Activated T-cell treated with anti-CD3 and anti-CD28 coated beads, Interleukin-2, amount 50 U/mL, for 4 hours (primary cell): ENCODE data around the gene RAB29. TPM values are rescaled to one million over a fixed set of nuclear protein-coding genes. Genes with fewer than 3 reads are reported as not detected.

Source experiments
- ATAC-seq, 2 donors: fragments of 200-7000 bp; cut with Tn5 transposase; one replicate each; pipeline ENCODE4 v1.10.0; 2021
- DNase-seq: peaks from one replicate; pipeline ENCODE4 v3.0.0-alpha.2; 2020
- H3K27me3 Mint-ChIP-seq: one replicate; pipeline ENCODE4 v1.8.0; 2021; ENCODE audit warnings: low read depth, mixed read lengths
- H3K36me3 Mint-ChIP-seq: one replicate; pipeline ENCODE4 v1.8.0; 2022; ENCODE audit warnings: mixed read lengths; ENCODE audit not compliant: insufficient read depth
- H3K4me1 Mint-ChIP-seq: one replicate; pipeline ENCODE4 v1.8.0; 2021; ENCODE audit warnings: low read depth, mixed read lengths
- H3K4me3 Mint-ChIP-seq: one replicate; pipeline ENCODE4 v1.8.0; 2021; ENCODE audit warnings: mild to moderate bottlenecking, moderate library complexity, mixed read lengths
- H3K9me3 Mint-ChIP-seq: one replicate; pipeline ENCODE4 v1.8.0; 2021; ENCODE audit warnings: mixed read lengths
- total RNA-seq, 3 donors: library from RNA; stranded (reverse); gene quantifications; one replicate each; pipeline ENCODE4 v1.2.1, GENCODE V29; 2021

Gene RAB29
- total RNA-seq, 3 donors from 2014 or later = 14.6 to 23.0 (median 19.0) TPM

DNA sequence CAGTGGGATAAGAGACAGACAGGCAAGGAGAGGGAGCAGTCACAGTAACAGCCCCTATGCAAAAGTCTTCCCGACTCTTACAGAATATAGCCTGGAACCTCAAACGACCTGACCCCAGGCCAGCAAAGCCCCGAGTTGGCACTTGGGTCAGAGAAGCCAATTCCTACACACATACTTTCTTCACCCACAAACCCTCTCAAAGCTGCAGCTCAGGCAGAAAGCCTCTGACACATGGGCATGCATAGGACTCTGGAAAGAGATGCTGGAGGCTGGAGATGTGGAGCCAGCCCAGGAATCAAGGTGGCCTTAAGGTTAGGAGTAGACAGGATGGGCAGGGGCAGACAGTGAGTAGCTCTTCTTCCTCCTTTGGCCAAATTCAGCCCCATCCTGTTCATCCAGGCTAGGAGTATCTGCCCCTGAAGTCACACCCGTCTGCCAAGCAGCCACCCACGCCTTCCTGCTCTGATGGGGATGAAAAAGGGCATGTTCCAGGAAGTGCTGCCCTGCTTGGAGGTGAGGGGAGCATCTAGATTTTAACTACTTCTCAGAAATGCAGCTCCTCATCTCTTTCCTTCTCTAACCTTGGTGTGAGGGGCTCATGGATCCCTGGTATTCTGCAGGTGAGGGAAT lies 29.9 kb upstream of the RAB29 start:
- H3K4me1 Mint-ChIP-seq = peaks cover 57% of the 10 kb centered on the region
- no peaks in the 10 kb centered on the region for H3K27me3 Mint-ChIP-seq
- peak; percentile 61 to 64 for ATAC-seq
- peak; percentile 29 for DNase-seq
- H3K4me3 Mint-ChIP-seq = peak overlapping the region; percentile 63
- peaks cover 8% of the 10 kb centered on the region for H3K36me3 Mint-ChIP-seq
- H3K9me3 Mint-ChIP-seq = no peaks in the 10 kb centered on the region

DNA sequence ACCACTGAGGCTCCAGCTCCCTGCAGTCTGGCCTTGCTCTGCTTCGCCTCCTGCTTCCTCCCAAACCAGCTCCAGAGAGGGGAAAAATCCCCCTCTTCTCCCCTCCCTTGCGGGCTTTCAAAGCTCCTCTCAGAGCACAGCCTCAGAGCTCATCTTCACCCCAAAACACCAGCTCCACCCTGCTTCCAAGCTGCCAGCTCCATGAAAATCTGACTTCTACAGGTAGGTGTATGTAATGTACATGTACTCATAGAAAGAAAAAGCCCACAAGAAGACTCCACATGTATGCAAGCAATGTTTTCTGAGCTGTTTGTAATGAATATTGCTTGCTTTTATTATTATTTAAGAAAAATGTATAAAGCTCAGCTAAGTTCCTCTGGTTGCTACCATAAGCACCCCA lies 29.3 kb upstream of the RAB29 start:
- no peaks in the 10 kb centered on the region for H3K9me3 Mint-ChIP-seq
- no peaks in the 10 kb centered on the region for H3K27me3 Mint-ChIP-seq
- ATAC-seq (no peak), DNase-seq (no peak)
- peaks cover 9% of the 10 kb centered on the region for H3K36me3 Mint-ChIP-seq
- H3K4me3 Mint-ChIP-seq = no peak overlapping the region
- H3K4me1 Mint-ChIP-seq = peaks cover 51% of the 10 kb centered on the region

DNA sequence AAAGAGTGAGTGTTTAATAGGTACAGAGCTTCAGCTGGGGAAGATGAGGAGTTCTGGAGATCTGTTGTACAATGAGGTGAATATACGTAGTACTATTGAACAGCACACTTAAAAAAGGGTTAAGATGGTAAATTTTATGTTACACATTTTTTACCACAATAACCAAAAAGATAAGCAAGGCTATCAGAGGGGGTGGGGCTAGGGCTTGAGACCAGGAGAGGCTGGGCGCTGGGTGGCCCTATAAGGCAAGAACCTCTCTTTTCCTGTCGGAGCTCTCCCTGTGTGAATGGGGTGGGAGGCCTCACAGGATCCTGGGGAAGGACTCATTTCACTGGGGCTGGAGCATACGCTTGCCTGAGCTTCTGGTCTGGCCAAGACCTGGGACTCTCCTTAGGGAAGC lies 28.7 kb upstream of the RAB29 start:
- Mint-ChIP-seq H3K36me3 (peaks cover 12% of the 10 kb centered on the region), H3K9me3 (no peaks in the 10 kb centered on the region), H3K4me1 (peaks cover 45% of the 10 kb centered on the region), H3K4me3 (no peak overlapping the region), H3K27me3 (no peaks in the 10 kb centered on the region)
- ATAC-seq = no peak
- DNase-seq = no peak

DNA sequence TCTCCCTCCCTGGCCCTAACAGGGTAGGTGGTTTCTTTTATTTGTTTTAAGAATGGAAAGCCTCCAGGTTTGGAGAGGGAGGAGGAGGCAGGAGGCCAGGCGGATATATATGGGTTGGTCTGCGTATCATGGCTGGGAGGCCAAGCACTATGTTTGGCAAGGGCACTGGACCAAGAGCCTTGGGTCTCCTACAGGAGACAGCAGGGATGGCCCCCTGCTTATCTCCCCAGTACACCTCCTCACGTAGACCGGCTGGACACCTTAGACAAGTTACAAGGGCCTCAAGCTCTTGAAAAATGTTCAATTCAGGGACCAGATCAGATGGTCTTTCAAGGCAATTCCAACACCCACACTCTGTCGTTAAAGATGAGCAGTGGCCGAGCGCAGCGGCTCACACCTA lies 26.8 kb upstream of the RAB29 start:
- no peak for DNase-seq
- peaks cover 30% of the 10 kb centered on the region for H3K4me1 Mint-ChIP-seq
- ATAC-seq = no peak
- H3K36me3 Mint-ChIP-seq = peaks cover 20% of the 10 kb centered on the region
- H3K27me3 Mint-ChIP-seq = no peaks in the 10 kb centered on the region
- no peaks in the 10 kb centered on the region for H3K9me3 Mint-ChIP-seq
- no peak overlapping the region for H3K4me3 Mint-ChIP-seq

DNA sequence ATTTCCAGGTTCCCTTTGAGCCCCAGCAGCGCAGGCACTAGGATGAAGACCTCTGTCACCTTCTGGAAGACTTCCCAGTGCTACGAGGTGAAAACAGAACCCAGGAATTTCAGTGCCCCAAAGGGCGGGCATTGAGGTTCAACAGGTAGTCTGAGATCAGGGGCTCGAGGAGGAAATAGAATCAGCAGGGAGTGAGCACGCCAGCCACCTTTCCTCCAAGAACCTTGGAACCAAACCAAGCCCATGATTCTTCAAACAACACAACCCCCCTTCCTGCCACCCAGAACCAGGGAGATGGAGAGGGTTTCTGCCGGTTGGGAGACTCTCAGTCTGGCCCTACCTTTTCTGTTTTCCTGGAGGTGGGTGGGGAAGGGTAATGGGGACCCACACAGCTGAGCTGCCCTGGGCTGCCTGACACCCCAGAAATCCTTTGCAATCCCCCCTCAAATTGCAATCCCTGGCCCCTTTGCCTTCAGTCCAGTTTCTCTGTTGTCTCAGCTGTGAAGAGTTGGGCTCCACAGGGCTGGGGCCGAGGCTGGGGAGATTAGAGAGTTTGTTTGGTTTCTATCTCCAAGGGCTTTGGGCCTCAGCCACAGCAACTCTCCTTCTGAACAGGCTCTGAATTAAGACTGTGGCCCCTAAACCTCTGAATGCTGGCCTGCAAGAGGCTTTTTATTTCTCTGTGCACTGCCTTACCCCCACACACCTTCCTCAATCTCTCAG lies 25.9 kb upstream of the RAB29 start:
- ATAC-seq = no peak

DNA sequence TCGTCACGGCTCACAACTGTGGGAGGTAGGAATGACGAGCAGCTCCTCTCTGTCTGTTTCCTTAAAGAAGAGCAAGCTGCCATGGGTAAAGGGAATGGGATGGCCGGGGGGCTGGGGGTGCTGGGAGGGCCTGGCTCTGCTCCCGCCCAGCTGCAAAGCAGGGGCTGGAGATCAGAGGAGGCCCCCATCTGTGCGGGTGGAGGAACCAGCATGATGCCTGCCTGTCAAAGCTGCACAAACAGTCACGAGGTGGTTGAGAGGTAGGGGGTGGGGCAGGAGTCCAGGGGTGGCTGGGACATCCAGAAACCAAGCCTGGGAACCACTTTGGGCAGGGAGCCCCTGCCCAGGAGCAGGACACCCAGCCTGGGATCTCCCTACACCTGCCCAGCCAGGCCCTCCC lies 25.1 kb upstream of the RAB29 start:
- Mint-ChIP-seq H3K36me3 (peaks cover 24% of the 10 kb centered on the region), H3K9me3 (no peaks in the 10 kb centered on the region), H3K27me3 (no peaks in the 10 kb centered on the region), H3K4me3 (no peak overlapping the region), H3K4me1 (peaks cover 15% of the 10 kb centered on the region)
- DNase-seq (no peak), ATAC-seq (no peak)

More for the DNA sequence above, 25.9 kb upstream of the RAB29 start:
- no peak for DNase-seq
- Mint-ChIP-seq H3K4me1 (peaks cover 22% of the 10 kb centered on the region), H3K27me3 (no peaks in the 10 kb centered on the region), H3K4me3 (no peak overlapping the region), H3K36me3 (peaks cover 24% of the 10 kb centered on the region), H3K9me3 (no peaks in the 10 kb centered on the region)

DNA sequence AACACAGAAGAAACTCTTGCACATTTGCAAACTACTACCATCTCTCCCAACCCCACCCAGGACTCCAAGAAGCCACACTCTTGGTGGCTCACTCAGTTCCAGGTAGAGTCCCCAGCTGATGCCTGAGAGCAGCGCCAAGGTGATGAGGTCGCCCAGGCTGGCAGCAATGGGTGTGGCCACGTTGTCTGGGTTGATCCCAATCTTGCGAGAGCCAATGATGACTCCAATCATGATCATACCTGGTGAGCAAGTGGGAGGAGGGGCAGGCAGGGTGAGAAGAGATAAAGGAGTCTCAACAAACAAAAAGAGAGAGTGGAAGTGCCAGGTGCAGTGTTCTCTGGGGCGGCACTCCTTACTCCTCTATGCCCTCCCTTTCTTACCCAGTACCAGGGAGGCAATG lies 23.3 kb upstream of the RAB29 start:
- H3K36me3 Mint-ChIP-seq = peaks cover 33% of the 10 kb centered on the region
- no peak for ATAC-seq
- H3K4me1 Mint-ChIP-seq = peaks cover under 1% of the 10 kb centered on the region
- H3K4me3 Mint-ChIP-seq = no peak overlapping the region
- H3K9me3 Mint-ChIP-seq = no peaks in the 10 kb centered on the region
- DNase-seq = no peak
- H3K27me3 Mint-ChIP-seq = no peaks in the 10 kb centered on the region

DNA sequence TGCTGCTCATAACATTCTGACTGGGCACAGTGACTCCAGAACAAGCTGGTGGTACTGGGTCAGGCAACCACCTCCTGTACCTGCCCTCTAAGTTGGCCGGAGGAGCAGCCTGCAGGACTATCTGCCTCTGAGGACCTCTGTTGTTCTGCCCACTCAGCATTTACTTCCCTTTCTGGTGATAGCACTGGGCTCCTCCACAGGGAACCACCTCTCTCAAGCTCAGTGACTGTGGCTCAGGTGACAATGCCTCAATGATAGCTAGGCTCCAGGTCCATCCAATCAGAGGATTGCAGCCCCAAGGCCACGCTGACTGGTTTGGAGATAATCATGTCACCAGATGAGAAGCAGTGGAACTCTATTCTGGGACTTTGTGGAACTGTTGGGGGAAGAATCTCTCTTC lies 21.9 kb upstream of the RAB29 start:
- Mint-ChIP-seq H3K36me3 (peaks cover 41% of the 10 kb centered on the region), H3K4me3 (no peak overlapping the region), H3K9me3 (no peaks in the 10 kb centered on the region), H3K4me1 (no peaks in the 10 kb centered on the region), H3K27me3 (no peaks in the 10 kb centered on the region)
- ATAC-seq (no peak), DNase-seq (no peak)

DNA sequence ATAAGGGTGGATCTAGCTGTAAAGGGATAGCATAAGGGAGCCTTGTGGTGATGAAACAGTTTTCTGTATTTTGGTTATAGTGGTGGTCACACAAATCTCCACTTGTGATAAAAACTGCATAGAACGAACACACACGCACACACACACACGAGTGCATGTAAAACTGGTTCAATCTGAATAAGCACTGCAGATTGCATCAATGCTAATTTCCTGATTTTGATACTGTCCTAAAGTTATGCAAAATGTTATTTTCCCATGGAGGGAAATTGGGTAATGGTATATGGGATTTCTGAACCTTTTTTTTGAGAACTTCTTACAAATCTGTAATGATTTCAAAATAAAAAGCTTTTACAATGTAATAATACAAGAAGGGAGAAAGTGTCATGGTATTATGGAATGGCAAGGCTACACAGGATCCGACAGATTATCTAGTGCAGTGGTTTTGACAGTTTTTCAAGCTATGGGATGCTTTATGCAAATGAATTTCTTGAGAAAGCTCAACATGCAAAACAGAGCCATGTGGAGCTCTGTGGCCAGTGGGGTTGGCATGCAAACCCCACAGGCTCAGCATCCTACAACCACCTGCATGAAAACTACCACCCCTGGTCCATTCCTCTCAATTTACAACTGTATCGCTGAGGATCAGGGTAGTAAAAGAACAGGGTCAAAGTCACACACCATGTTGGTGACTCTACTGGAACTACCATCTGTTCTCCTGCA lies 18.9 kb upstream of the RAB29 start:
- Mint-ChIP-seq H3K9me3 (no peaks in the 10 kb centered on the region), H3K36me3 (peaks cover 47% of the 10 kb centered on the region), H3K4me3 (no peak overlapping the region), H3K27me3 (no peaks in the 10 kb centered on the region), H3K4me1 (no peaks in the 10 kb centered on the region)
- no peak for DNase-seq
- ATAC-seq = no peak

DNA sequence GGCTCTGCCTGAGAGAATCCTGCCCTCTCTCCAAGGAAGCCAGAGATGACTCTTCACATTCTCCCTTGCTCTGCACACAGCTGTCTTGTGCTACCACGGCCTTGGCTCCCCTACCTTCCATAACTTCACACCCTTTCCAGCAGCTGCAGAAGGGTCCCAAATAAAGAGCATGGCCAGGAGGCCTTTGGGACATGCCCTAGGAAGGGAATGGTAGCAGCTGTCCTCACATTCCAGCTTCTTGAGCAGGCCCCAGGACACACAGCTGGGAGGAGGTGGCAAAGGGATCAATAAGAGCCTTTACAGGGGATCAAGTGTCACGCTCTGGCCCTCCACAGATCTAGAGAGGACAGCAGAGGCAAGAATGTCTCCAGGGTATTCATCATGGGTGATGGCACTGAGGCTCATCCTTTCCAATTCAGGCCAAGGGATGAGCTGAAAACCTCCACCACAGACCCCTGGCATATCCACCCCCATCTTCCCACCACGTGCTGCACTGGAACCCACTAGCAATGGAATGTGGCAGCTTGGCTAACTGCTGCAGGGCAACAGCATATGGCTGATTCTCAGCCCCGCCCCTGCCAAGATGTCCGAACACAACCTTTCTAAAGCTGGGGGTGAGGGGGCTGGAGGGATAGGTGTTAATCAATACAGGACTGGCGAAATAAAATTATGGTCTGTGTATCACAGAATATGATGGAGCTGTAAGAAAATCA lies 17.8 kb upstream of the RAB29 start:
- no peak for ATAC-seq
- no peak for DNase-seq
- Mint-ChIP-seq H3K27me3 (no peaks in the 10 kb centered on the region), H3K9me3 (no peaks in the 10 kb centered on the region), H3K4me1 (no peaks in the 10 kb centered on the region), H3K4me3 (no peak overlapping the region), H3K36me3 (peaks cover 40% of the 10 kb centered on the region)

DNA sequence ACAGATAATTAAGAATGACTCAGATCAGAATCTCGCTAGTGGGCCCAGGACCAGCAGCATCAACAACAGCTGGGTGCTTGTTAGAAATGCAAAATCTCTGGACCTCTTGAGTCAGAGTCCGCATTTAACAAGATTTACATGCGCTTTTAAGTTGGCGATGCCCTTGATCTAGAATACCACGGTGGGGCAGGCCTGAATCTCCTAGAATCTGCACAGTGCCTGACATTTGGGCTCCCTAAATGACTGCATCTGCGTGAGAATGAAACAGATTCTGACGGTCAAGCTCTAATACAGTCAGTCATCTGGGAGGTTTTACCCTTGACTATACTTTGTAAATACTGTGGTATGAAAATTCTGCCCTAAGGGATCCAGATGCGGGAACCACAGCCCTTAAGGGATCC lies 17.2 kb upstream of the RAB29 start:
- H3K27me3 Mint-ChIP-seq = no peaks in the 10 kb centered on the region
- no peak for DNase-seq
- H3K4me1 Mint-ChIP-seq = no peaks in the 10 kb centered on the region
- H3K4me3 Mint-ChIP-seq = no peak overlapping the region
- H3K9me3 Mint-ChIP-seq = no peaks in the 10 kb centered on the region
- ATAC-seq = no peak
- peaks cover 37% of the 10 kb centered on the region for H3K36me3 Mint-ChIP-seq

DNA sequence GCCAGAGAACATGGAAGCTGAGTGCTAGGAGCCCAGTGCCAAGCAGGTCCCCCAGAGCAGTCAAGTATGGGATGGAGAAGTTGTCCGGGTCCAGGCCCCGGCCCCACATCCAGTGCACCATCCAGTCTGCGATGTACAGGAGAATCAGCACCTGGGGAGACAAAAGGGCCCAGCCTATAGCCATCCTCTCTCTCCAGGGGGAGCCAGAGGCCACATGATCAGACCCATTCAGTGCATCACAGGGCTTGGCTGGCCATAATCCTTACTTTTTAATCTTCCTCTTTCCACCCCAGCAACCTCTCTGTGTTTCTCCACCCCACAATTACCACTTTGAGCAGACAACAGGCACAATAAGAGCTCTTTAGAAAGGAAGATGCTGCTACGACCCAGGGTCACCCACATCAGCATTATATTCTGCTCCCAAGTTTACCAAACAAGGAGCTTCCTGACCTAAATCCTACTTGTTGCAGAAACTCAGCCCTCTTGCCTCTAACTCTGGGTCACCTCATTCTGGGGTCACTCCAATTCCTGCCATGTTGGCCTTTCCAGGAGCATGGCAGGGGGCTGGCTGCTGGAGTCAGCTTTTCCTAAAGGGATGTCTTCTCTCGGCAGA lies 16.4 kb upstream of the RAB29 start:
- no peaks in the 10 kb centered on the region for H3K4me1 Mint-ChIP-seq
- peak; percentile 90 to 91 for ATAC-seq
- DNase-seq = peak; percentile 54
- H3K27me3 Mint-ChIP-seq = no peaks in the 10 kb centered on the region
- no peak overlapping the region for H3K4me3 Mint-ChIP-seq
- no peaks in the 10 kb centered on the region for H3K9me3 Mint-ChIP-seq
- peaks cover 31% of the 10 kb centered on the region for H3K36me3 Mint-ChIP-seq

DNA sequence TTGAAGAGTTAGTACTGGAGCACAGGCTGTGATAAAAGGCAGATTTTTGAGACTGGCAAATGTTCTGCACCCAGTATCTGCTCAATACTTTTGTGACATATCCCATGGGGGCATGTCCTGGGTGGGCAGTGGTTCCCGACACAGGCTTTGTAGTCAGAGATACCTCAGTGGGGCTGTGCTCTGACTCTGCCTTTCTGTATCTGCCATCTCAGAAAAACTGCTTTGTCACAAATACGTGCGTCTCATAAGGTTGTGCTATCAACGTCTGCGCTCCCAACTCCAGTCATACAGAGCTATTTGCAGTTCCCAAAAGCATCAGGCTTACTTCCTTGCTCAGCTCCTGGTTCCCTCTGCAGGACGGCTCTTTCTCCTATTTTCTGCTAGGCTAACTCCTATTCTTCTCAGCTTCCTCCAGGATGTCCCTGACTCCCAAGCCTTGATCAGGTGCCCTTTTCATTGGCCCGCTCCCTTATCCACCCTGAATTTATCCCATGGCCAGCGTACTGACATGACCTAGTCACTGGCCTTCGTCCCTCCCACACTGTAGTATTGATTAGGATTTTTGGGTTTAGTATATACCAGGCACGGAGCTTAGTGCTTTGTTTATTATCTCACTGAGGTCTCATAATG lies 12.1 kb upstream of the RAB29 start:
- Mint-ChIP-seq H3K9me3 (no peaks in the 10 kb centered on the region), H3K27me3 (no peaks in the 10 kb centered on the region), H3K36me3 (peaks cover 13% of the 10 kb centered on the region), H3K4me1 (peaks cover 7% of the 10 kb centered on the region), H3K4me3 (no peak overlapping the region)
- ATAC-seq (no peak), DNase-seq (no peak)

DNA sequence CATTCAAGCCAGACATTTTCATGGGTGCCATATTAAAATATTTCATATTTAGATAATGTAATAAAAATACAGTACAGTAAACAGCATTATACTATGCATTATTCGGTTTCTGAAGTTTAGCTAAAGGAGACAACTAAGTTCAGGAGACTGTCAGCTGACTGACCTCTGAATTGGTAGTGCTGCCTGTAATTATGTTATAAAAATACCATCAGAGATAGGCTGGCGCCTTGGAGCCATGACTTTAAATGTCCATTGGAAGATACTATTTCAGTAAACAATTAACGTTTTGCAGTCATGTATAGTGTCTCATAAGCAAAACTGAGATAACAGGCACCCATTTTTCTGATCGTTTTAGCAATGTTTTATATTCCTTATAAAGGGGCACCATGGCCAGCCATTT lies 11.3 kb upstream of the RAB29 start:
- Mint-ChIP-seq H3K27me3 (no peaks in the 10 kb centered on the region), H3K9me3 (no peaks in the 10 kb centered on the region), H3K4me1 (peaks cover 7% of the 10 kb centered on the region), H3K36me3 (peaks cover 7% of the 10 kb centered on the region), H3K4me3 (no peak overlapping the region)
- DNase-seq = no peak
- ATAC-seq = no peak
